ENCODE results near the gene SUSD5.

The SUSD5 gene

GRCh38 chr3:33105341-33105948 is 113.2 kb downstream of the SUSD5 start:
- H3K27ac ChIP-seq = no peak overlapping the region
- DNase-seq (ENCODE audit: low spot score) = no peak
- POLR2A ChIA-PET (ENCODE audit: low non-redundant PET) = no interaction called here
- CTCF ChIA-PET = no interaction called here
- no peak for TF ChIP-seq CTCF (conservative IDR thresholded peaks at IDR 0.05; ENCODE audit: low read depth)

GRCh38 chr3:33104803-33105202 is 113.8 kb downstream of the SUSD5 start:
- CTCF ChIA-PET = no interaction called here
- POLR2A ChIA-PET (ENCODE audit: low non-redundant PET) = no interaction called here
- no peak for TF ChIP-seq CTCF (conservative IDR thresholded peaks at IDR 0.05; ENCODE audit: low read depth)
- H3K27ac ChIP-seq = no peak overlapping the region
- no peak for DNase-seq (ENCODE audit: low spot score)

GRCh38 chr3:33103480-33103879 is 115.1 kb downstream of the SUSD5 start:
- no peak for DNase-seq (ENCODE audit: low spot score)
- ChIA-PET CTCF (no interaction called here), POLR2A (ENCODE audit: low non-redundant PET) (no interaction called here)

GRCh38 chr3:33103034-33103433 is 115.6 kb downstream of the SUSD5 start:
- TF ChIP-seq CTCF (conservative IDR thresholded peaks at IDR 0.05; ENCODE audit: low read depth) = no peak
- no peak for DNase-seq (ENCODE audit: low spot score)
- ChIA-PET CTCF (no interaction called here), POLR2A (ENCODE audit: low non-redundant PET) (no interaction called here)
- no peak overlapping the region for H3K27ac ChIP-seq

More at GRCh38 chr3:33103480-33103879, 115.1 kb downstream of the SUSD5 start:
- no peak for TF ChIP-seq CTCF (conservative IDR thresholded peaks at IDR 0.05; ENCODE audit: low read depth)
- H3K27ac ChIP-seq = no peak overlapping the region

GRCh38 chr3:33100229-33100628 is 118.4 kb downstream of the SUSD5 start:
- ChIA-PET POLR2A (ENCODE audit: low non-redundant PET) (no interaction called here), CTCF (no interaction called here)
- no peak for DNase-seq (ENCODE audit: low spot score)
- H3K27ac ChIP-seq = no peak overlapping the region
- TF ChIP-seq CTCF (conservative IDR thresholded peaks at IDR 0.05; ENCODE audit: low read depth) = no peak
